NCI-H1417 treated with DMSO at 0.1 percent for 48 hours (cell line): ENCODE results near the gene TRIM74.
"Not testable (repeated sequence)": the region's sequence is repeated elsewhere in the genome, so short reads cannot be mapped to it uniquely, and the experiment has no call there.

Experiments used
- DNase-seq: peaks from one replicate; lab custom pipeline; 2025; lab: John Stamatoyannopoulos, UW

Gene TRIM74

DNA sequence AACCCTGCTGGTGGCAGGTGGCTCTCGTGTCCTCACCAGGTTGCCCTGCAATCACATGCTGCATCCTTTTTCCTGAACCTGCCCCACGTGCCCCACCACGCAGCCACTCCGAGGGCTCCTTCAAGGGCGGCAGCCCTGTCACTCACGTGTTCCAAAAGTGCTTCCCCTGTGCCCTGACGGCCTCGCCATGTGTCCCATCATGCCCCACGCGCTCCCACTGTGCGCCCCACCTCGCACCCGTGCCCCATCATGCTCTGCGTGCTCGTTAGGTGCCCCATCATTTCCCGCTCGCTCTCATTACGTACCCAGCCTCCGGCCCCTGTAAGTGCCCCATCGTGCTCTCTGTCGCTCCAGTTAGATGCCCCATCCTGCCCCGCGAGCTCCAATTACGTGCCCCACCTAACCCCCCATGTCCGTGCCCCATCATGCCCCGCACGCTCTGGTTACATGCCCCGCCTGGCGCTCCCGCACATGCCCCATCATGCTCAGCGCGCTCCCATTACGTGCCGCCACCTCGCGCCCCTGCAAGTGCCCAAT is at the start of gene TRIM74:
TSS of gene TRIM74 (minus strand) at position 487 of the 537 bp plus-strand sequence. CDS start 3,309 bp downstream, outside the sequence.
- DNase-seq: not testable (repeated sequence)

DNA sequence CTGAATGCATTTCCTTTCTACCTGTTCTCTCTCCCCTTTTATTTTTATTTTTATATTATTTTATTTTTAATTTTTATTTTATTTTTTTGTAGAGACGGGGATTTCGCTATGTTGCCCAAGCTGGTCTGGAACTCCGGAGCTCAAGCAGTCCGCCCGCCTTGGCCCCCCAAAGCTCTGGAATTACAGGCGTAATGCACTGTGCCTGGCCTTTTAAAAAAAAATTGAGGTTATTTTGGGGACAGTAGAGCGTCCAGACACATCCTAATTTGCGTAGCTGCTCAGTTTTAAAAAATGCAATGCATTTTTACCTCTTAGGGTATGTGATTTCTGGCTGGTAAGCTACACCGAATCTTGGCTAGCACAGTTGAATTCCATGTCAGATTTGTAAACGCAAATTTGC is 37.2 kb upstream of the TRIM74 start:
- DNase-seq: not testable (repeated sequence)

DNA sequence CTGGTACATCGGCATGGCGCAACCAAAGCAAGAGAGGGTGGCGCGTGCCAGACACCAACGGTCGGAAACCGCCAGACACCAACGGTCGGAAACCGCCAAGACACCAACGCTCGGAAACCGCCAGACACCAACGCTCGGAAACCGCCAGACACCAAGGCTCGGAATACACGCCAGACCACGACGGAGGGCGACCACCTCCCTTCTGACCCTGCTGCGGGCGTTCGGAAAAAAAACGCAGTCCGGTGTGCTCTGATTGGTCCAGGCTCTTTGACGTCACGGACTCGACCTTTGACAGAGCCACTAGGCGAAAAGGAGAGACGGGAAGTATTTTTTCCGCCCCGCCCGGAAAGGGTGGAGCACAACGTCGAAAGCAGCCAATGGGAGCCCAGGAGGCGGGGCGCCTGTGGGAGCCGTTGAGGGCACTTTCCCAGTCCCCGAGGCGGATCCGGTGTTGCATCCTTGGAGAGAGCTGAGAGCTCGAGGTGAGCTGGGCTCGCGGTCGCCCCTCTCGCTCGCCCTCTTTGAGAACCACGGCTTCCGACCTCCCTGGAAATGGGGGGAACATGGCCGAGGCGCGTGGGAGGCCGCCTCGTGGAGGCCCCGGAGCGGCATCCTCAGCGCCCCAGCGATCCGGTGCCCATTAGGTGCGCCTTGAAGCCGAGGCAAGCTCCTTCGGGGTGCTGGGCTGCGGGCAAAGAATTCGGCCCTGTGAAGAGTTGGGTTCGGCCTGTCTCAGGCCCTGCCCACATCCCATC is 36.6 kb upstream of the TRIM74 start:
- DNase-seq: not testable (repeated sequence)

DNA sequence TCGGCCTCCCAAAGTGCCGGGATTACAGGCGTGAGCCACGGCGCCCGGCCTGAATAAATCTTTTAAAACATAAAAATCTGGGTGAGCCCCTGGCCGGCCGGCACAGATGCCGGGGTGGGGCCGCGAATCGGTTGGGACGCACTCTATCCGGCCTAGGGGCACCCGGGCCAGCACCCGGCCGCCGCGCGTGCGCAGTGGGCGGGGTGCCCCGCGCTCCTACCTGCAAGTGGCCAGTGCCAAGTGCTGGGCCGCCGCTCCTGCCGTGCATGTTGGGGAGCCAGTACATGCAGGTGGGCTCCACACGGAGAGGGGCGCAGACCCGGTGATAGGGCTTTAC is 36.1 kb upstream of the TRIM74 start:
- not testable (repeated sequence) for DNase-seq

DNA sequence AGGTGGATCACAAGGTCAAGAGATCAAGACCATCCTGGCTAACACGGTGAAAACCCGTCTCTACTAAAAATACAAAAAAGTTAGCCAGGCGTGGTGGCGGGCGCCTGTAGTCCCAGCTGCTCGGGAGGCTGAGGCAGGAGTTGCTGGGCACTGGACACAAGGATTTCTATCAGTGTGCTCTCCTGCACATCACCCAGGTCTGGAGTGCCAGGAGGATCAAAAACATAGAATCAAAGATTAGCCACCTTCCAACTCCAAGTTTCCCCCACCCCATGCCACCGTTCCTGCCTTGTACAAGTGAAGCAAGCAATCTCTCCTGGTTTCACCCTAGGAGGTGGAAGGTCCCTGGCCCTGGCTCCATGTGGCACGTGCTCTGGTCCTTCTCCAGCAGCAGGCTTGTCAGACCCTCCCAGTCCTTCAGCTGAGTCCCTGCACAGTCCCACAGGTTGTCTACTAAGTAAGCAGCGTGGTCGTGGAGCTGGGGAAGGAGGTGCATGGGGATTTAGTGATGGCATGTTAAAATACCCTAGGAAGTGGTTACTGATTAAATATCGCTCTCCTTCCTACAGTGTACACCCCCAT is 28.7 kb upstream of the TRIM74 start:
- not testable (repeated sequence) for DNase-seq

DNA sequence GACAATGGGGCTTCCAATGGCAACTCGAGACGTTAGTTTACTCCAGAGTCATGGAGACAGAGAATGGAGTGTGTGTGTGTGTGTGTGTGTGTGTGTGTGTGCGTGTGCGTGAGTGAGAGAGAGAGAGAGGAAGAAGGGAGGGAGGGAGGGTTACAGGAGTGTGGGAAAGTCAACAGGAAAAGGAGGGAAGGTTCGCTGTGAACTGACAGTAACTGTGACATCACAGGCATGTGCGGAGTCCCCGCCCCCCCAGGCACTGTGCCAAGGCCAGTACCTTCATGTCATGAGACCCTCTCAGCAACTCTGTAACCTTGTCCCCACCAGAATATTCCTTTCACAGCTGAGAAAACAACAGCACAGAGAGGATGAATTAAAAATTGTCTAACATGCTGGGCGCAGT is 28.2 kb upstream of the TRIM74 start:
- not testable (repeated sequence) for DNase-seq

DNA sequence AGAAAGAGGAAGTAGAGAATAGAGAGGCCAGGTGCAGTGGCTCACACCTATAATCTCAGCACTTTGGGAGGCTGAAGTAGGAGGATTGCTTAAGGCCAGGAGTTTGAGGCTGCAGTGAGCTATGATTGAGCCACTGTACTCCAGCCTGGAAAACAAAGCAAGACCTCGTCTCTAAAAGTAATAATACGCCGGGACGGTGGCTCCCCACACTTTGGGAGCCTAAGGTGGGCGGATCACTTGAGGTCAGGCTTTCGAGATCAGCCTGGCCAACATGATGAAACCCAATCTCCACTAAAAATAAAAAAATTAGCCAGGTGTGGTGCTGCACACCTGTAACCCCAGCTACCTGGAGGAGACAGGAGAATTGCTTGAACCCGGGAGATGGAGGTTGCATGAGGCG is 26.2 kb upstream of the TRIM74 start:
- DNase-seq: not testable (repeated sequence)

DNA sequence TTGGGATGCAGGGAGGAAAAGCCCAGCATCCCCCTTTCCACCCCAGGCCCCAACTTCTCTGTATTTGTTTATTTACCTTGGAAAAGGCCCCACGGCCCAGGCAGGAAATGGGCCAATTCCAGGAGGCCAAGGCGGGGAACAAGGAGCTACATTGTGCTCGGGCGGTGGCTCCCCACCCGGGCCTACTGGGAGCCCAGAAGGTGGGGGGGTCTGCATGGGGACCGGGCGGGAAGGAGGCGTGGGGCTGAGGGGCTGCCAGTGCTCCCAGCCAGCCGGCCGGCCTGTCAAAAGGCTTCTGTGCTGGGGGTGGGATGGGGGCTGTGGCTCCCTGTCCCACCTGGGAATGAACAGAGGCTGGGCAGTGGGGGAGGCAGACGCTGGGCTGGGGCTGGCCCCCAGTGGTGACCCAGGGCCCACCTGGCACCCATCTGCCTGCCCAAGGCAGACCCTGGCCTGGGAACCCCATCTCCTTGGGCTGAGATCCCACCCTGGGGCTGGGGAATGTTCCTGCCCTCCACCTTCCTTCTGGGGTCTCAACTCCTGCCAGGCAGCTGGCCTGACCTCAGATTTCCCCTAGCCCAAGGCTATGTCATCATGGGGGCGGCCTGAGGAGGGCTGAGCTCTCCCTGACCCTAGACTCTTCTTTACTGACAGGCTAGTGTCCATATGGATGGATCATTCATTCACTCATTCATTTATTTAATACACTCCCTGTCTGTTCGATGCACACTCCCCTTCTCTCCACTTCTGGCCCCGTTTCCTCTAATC is 21.1 kb upstream of the TRIM74 start:
- not testable (repeated sequence) for DNase-seq

DNA sequence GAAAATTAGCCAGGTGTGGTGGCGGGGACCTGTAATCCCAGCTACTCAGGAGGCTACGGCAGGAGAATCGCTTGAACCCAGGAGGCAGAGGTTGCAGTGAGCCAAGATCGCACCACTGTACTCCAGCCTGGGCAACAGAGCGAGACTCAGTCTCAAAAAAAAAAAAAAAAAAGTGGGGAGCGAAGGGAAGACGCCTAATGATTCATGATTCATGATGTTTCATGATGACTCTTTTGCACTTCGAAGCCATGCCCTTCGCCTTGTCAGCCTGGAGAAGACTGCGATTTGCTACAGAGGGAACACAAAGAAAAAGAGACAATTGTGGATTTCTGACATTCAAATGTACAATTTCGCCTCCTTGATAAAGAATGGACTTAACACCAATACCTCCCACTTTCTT is 12.8 kb upstream of the TRIM74 start:
- not testable (repeated sequence) for DNase-seq

DNA sequence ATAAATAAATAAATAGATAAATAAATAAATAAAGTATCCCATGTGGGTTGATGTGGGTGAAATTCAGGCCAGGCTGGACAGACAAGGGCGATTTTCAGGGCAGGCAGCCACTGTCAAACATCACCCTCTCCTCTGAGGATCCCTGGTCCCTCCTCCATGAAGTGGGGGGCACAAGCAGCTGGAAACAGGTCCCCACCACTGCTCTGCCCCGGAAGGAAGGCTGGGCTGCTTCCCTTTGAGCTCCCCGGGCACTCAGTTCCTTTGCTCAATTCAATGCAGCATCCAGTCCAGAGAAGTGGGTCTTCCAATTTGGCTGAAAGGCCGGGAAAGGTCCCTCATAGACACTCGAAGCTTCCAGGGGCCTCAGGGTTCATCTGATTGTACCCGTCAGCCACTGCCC is 11.1 kb upstream of the TRIM74 start:
- not testable (repeated sequence) for DNase-seq

DNA sequence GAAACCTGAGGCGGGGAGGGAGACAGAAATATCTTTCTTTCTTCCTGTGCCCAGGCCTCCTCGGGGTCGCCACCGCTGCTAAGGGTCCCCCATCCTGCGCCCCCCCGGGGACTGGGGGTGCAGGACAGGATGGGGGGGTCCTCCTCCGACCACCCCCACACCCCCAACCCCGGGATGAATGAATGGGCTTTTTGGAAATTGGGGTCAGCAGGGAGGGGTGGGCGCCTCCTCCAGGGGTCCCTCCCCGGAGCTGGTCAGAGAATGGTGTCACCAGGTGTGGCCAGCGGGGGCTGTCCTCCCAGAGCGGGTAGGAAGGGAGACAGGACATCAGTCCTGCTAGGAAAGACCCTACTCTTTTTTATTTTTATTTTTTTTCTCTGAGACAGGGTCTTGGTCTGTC is 7.2 kb upstream of the TRIM74 start:
- not testable (repeated sequence) for DNase-seq

DNA sequence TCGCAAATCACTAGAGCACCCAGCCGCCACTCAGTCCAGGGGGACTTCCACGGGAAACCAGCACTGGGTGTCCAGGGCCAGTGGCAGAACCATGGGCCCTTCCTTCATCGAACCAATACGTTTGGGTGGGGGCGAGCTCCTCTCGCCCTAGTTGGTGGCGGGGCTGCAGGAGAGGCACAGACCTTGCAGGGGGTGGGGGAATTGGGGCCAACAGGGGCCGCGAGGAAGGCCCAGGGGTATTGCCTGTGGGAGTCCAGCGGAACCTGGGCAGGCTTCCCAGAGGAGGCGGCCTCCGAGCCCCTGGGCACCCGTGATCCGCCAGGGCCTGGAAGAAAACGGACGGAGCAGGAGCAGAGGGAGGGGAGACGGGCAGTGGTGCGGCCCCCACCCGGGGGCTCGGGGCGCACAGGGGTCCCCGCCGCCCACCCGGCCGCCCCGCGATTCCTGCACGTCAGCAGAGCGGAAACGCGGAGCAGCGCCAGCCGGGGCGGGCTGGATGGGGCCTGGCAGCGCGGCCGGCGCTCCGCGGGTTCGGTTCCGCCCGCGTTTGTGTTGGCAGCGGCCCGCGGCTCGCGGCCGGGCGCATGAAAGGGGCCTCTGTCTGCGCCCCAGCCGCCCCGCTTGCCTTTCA is 6.5 kb upstream of the TRIM74 start:
- DNase-seq: not testable (repeated sequence)

DNA sequence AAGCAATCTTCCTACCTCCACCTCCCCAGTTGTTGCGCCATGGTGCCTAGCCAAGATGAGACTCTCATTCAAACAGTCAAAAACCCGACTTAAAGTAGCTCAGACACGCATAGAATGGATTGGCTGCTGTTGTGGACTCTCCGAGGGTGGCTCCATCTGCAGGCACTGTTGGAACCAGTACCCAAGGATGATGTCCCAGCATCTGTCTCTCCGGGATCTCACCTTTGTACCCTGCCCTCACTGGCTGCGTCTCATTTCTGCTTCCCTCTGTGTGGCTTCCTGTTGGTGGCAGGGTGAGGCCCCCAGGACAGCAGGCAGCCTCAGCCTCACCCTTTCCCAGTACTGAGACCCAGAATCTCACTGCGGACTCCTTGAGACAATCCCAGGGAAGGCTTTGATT is 5.5 kb upstream of the TRIM74 start:
- not testable (repeated sequence) for DNase-seq

DNA sequence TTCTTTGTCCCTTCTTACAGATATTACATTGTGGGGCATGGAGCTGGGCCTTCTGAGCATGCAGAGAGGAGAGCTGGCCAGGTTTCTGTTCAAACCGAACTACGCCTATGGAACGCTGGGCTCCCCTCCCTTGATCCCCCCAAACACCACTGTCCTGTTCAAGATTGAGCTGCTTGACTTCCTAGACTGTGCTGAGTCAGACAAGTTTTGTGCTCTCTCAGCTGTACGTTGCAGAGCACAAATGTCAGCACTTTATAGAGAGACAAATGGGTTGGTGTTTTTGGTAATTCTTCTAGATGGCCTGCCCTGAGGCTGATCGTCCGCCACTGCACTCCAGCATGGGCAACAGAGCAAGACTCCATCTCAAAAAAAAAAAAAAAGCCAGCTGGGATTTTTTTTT is 2.2 kb upstream of the TRIM74 start:
- not testable (repeated sequence) for DNase-seq

DNA sequence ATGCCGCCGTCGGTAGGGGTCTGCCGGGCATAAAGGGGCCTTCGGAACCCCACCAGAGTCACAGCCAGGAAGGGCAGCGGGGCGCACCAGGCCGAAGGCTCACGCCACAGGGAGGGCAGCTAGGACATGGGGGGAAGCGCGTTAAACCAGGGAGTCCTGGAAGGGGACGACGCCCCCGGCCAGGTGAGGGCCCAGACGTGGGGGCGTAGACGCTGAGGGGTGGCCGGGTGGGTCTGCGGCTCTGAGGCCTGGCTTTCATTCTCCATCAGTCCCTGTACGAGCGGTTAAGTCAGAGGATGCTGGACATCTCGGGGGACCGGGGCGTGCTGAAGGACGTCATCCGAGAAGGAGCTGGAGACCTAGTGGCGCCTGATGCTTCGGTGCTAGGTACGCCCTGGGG is 422 bp upstream of the TRIM74 start:
- not testable (repeated sequence) for DNase-seq

DNA sequence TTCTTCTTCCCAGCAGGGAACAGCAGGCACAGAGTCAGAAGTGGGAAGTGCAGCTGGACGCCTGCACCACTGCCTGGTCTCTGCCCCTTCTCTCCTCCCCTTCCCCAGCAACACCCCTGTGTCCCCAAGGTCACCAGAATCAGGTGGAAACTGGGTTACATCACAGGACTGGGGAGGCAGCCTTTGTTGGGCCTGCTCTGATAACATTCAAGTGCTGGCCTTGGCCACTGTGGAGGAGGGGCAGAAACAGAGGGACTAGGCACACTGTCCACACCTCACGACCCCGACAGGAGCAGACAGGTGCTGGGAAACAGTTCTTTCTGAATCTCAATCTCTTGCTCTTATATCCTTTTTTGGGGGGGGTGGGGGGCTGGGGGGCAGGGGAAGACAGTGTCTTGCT is 2.4 kb downstream of the TRIM74 start:
- not testable (repeated sequence) for DNase-seq

DNA sequence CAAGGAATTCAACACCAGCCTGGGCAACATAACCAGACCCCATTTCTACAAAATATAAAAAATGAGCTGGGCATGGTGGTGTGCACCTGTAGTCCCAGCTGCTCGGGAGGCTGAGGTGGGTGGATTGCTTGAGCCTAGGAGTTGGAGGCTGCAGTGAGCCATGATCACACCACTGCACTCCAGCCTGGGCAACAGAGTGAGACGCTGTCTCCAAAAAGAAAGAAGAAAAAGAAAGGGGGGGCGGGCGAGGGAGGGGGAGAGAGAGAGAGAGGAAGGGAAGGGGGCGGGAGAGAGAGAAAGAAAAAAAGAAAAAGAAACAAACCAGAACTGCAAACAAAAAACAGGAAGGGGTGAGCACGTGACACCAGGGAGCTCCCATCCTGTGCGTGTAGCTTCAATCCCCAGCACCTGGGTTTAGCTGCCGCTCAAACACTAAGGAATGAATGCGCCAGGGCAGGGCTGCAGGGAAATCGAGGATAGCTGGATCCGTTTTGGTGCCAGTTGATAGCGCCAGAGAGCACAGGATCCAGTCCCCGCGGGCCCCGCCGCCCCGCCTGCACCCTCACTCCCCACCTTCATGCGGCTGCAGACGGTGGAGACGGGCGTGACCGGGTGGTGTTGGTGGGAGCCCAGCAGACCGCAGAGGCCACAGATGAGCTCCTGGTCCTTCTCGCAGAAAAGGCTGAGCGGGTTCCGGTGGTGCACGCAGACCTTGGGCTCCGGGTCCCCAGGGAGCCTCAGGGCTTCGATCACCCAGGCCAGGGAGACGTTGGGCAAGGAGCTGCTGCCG is 3.9 kb downstream of the TRIM74 start:
- DNase-seq: not testable (repeated sequence)

DNA sequence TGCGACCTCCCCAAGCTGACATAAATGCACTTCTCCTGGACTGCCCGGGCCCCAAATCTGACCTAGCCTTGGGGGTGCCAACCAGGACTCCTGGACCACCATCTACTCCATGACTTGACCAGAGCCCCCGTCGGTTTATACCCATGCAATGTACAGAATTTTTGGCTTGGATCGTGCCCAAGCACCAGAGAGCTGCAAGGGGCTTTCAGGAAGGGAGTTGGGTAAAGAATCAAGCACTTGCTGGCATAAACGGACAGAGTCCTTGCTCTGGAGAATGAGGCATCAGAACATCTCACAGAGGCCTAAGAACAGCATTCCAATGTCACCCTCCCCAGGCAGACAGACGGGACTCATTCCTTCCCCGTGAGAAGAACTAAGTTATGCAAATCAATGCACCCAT is 6.2 kb downstream of the TRIM74 start:
- not testable (repeated sequence) for DNase-seq

DNA sequence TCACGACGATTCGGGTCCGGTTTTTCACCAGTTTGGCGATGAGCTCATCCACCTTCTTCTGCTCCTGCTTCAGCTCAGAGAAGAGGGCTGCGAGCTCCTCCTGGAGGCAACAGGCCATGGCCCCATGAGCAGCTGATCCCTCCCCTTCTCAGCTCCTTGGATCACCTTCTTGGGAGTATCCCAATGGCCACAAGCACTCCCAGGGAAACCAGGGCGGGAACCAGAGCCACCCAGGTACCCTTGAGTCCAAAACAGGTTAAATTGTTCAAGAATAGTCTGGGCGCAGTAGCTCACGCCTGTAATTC is 8.0 kb downstream of the TRIM74 start:
- DNase-seq: not testable (repeated sequence)

DNA sequence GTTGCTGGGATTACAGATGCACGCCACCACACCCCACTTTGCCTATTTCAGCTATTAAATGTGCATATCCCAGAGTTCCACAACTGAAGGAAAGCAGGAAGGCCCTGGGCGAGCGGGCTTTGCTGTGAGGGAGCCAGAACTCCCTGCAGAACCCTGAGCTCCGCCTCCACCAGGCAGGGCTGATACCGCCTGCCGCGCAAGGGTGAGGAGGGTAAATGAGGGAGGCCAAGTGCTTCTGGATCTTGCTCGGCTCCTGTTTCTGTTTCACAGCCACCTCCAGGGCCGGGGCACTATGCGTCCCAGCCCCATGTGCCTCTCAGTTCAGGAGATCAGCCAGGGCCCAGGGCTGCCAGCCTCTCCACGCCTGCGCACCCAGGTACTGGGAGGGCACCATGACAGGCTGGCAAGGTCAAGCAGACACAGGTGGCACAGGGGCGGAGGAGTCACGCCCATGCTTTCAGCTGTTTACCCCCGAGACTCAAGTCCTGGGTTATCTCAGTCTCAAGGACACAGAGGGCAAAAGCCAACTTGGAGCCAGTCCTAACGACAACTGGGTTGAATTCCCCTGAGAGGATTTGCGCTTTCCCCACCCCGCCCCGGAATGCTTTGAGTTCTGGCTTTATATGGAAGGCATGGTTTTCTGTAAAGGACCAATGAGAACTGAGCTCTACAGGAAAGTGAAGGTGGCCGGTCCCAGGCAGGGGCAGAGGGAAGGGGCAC is 8.5 kb downstream of the TRIM74 start:
- DNase-seq: not testable (repeated sequence)

DNA sequence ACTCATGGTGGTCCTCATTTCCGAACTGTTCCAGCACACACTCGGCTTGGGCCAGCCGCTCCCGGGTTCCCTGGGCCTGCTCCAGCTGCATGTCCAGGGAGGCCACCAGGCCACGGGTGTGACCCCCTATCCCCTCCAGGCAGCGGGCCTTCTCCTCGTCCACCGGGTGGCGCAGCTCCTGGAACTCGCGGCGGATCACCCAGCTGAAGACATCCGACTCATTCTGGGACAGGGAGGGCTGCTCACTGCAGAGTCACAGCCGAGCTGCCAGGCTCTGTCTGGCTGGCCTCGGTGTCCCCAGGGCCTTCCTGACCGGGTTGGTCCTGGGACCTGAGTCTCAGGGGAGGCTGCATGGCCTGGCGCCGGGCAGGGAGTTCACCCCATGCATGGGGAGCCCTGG is 9.2 kb downstream of the TRIM74 start:
- DNase-seq: not testable (repeated sequence)
